Neural progenitor cell (in vitro differentiated cells): ENCODE measurements around the gene SYNM. TPM values are rescaled to one million over a fixed set of nuclear protein-coding genes. Genes with fewer than 3 reads are reported as not detected.

Experiments
- DNase-seq: peaks from one replicate; pipeline ENCODE4 v3.0.0-alpha.2; 2016; ENCODE audit warnings: low spot score
- H2AFZ ChIP-seq: fragments of 200-600 bp; sonication (generic); replicated peaks from 2 replicates; pipeline ENCODE4 v1.6.1; 2016; ENCODE audit warnings: antibody characterized with exemption
- H3F3A ChIP-seq: fragments of 200-600 bp; sonication (generic); 2 replicates; pipeline ENCODE4 v1.6.1; 2016; ENCODE audit warnings: antibody characterized with exemption, low read depth
- H3K27ac ChIP-seq: fragments of 200-600 bp; sonication (generic); 2 replicates; pipeline ENCODE4 v1.5.1; 2016; ENCODE audit warnings: mild to moderate bottlenecking
- H3K27me3 ChIP-seq: fragments of 200-600 bp; sonication (generic); 2 replicates; pipeline ENCODE4 v1.6.1; 2016; ENCODE audit warnings: mild to moderate bottlenecking, moderate library complexity
- H3K36me3 ChIP-seq: fragments of 200-600 bp; sonication (generic); 2 replicates; pipeline ENCODE4 v1.5.1; 2016
- H3K4me1 ChIP-seq: fragments of 200-600 bp; sonication (generic); 2 replicates; pipeline ENCODE4 v1.6.1; 2016; ENCODE audit warnings: mixed run types
- H3K4me2 ChIP-seq: fragments of 200-600 bp; sonication (generic); 2 replicates; pipeline ENCODE4 v1.6.1; 2016
- H3K4me3 ChIP-seq: fragments of 200-600 bp; sonication (generic); 2 replicates; pipeline ENCODE4 v1.5.1; 2016
- H3K79me2 ChIP-seq: fragments of 200-600 bp; sonication (generic); 2 replicates; pipeline ENCODE4 v1.6.1; 2016; ENCODE audit warnings: low read depth
- H3K9ac ChIP-seq: fragments of 200-600 bp; sonication (generic); 2 replicates; pipeline ENCODE4 v1.6.1; 2016
- H3K9me3 ChIP-seq: fragments of 200-600 bp; sonication (generic); 2 replicates; pipeline ENCODE4 v1.5.1; 2016; ENCODE audit warnings: low read depth
- H4K20me1 ChIP-seq: fragments of 200-600 bp; sonication (generic); 2 replicates; pipeline ENCODE4 v1.6.1; 2016; ENCODE audit warnings: low read depth
- H3K27ac Mint-ChIP-seq: 3 replicates; pipeline ENCODE4 v1.8.0; 2021; ENCODE audit warnings: mixed read lengths
- H3K27me3 Mint-ChIP-seq: 2 replicates; pipeline ENCODE4 v1.8.0; 2022; ENCODE audit warnings: low read depth, mild to moderate bottlenecking, inconsistent platforms, moderate library complexity, mixed read lengths; ENCODE audit not compliant: insufficient read depth
- H3K36me3 Mint-ChIP-seq: 3 replicates; pipeline ENCODE4 v1.8.0; 2021; ENCODE audit warnings: mixed read lengths
- H3K4me1 Mint-ChIP-seq: 3 replicates; pipeline ENCODE4 v1.8.0; 2021; ENCODE audit warnings: mixed read lengths
- H3K4me3 Mint-ChIP-seq: 3 replicates; pipeline ENCODE4 v1.8.0; 2021; ENCODE audit warnings: mild to moderate bottlenecking, moderate library complexity, mixed read lengths
- H3K9me3 Mint-ChIP-seq: 3 replicates; pipeline ENCODE4 v1.8.0; 2020; ENCODE audit warnings: mixed read lengths
- EZH2 ChIP-seq: fragments of 200-600 bp; sonication (generic); IDR thresholded peaks from 2 replicates; pipeline ENCODE4 v1.6.1; 2017; ENCODE audit warnings: antibody characterized with exemption, mild to moderate bottlenecking, moderate library complexity
- EZH2phosphoT487 ChIP-seq: fragments of 200-600 bp; sonication (generic); IDR thresholded peaks from 2 replicates; pipeline ENCODE4 v1.6.1; 2017; ENCODE audit warnings: antibody characterized with exemption
- total RNA-seq: library from RNA; depleted of rRNA; stranded (reverse); fragments of >200 nt; gene quantifications from 2 replicates; pipeline ENCODE4 v1.2.3, GENCODE V29; 2015; ENCODE audit warnings: low replicate concordance
- TF ChIP-seq, protein P1 (sequence below): fragments of 200-600 bp; sonication (generic); IDR thresholded peaks from 2 replicates; pipeline ENCODE4 v1.5.1; 2017; ENCODE audit warnings: antibody characterized with exemption, mild to moderate bottlenecking

The SYNM gene
- total RNA-seq, 1 donor from 2014 or later: 0.97 TPM

DNA sequence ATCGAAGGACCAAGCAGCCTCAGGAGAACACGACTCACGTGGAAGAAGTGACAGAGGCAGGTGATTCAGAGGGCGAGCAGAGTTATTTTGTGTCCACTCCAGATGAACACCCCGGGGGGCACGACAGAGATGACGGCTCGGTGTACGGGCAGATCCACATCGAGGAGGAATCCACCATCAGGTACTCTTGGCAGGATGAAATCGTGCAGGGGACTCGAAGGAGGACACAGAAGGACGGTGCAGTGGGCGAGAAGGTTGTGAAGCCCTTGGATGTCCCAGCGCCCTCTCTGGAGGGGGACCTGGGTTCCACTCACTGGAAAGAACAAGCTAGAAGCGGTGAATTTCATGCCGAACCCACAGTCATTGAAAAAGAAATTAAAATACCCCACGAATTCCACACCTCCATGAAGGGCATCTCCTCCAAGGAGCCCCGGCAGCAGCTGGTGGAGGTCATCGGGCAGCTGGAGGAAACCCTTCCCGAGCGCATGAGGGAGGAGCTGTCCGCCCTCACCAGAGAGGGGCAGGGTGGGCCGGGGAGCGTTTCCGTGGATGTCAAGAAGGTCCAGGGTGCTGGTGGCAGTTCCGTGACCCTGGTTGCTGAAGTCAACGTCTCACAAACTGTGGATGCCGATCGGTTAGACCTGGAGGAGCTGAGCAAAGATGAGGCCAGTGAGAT, 26.0 kb downstream of the SYNM start:
- H3K36me3 Mint-ChIP-seq: peaks cover 34% of the 10 kb centered on the region
- no peaks in the 10 kb centered on the region for H3K27me3 Mint-ChIP-seq

GRCh38 chr15:99131441-99132023, 26.7 kb downstream of the SYNM start:
- TF ChIP-seq, protein P1, sequence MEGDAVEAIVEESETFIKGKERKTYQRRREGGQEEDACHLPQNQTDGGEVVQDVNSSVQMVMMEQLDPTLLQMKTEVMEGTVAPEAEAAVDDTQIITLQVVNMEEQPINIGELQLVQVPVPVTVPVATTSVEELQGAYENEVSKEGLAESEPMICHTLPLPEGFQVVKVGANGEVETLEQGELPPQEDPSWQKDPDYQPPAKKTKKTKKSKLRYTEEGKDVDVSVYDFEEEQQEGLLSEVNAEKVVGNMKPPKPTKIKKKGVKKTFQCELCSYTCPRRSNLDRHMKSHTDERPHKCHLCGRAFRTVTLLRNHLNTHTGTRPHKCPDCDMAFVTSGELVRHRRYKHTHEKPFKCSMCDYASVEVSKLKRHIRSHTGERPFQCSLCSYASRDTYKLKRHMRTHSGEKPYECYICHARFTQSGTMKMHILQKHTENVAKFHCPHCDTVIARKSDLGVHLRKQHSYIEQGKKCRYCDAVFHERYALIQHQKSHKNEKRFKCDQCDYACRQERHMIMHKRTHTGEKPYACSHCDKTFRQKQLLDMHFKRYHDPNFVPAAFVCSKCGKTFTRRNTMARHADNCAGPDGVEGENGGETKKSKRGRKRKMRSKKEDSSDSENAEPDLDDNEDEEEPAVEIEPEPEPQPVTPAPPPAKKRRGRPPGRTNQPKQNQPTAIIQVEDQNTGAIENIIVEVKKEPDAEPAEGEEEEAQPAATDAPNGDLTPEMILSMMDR: no peak
- TF ChIP-seq EZH2 (no peak), EZH2phosphoT487 (no peak)
- H3K36me3 ChIP-seq: no peaks in the 10 kb centered on the region
- no peaks in the 10 kb centered on the region for H3K27me3 ChIP-seq
- H3K9me3 ChIP-seq: no peaks in the 10 kb centered on the region
- no peak overlapping the region for H3K9ac ChIP-seq
- H3K27ac Mint-ChIP-seq: no peak overlapping the region
- no peaks in the 10 kb centered on the region for H3K27me3 Mint-ChIP-seq
- no peak overlapping the region for H3K27ac ChIP-seq
- peaks cover 35% of the 10 kb centered on the region for H3K36me3 Mint-ChIP-seq
- no peaks in the 10 kb centered on the region for H3K9me3 Mint-ChIP-seq
- H2AFZ ChIP-seq: no peak overlapping the region
- no peak overlapping the region for H3K4me3 Mint-ChIP-seq
- H3K4me3 ChIP-seq: no peak overlapping the region
- no peaks in the 10 kb centered on the region for H4K20me1 ChIP-seq
- no peaks in the 10 kb centered on the region for H3K79me2 ChIP-seq
- H3K4me1 Mint-ChIP-seq: peaks cover 12% of the 10 kb centered on the region
- H3K4me1 ChIP-seq: no peaks in the 10 kb centered on the region
- DNase-seq: no peak
- no peaks in the 10 kb centered on the region for H3F3A ChIP-seq
- H3K4me2 ChIP-seq: no peak overlapping the region

More for the DNA sequence above, 26.0 kb downstream of the SYNM start:
- TF ChIP-seq EZH2phosphoT487: no peak
- no peak for TF ChIP-seq EZH2
- no peak overlapping the region for H3K4me2 ChIP-seq
- H3K9me3 ChIP-seq: no peaks in the 10 kb centered on the region
- no peak overlapping the region for H3K4me3 ChIP-seq
- Mint-ChIP-seq H3K27ac (no peak overlapping the region), H3K9me3 (no peaks in the 10 kb centered on the region), H3K4me3 (no peak overlapping the region), H3K4me1 (peaks cover 18% of the 10 kb centered on the region)
- no peaks in the 10 kb centered on the region for H4K20me1 ChIP-seq
- H3K4me1 ChIP-seq: no peaks in the 10 kb centered on the region
- no peak overlapping the region for H3K27ac ChIP-seq
- no peaks in the 10 kb centered on the region for H3K36me3 ChIP-seq
- H3K79me2 ChIP-seq: no peaks in the 10 kb centered on the region
- no peak for DNase-seq
- H3F3A ChIP-seq: no peaks in the 10 kb centered on the region
- H3K27me3 ChIP-seq: no peaks in the 10 kb centered on the region
- H3K9ac ChIP-seq: no peak overlapping the region
- no peak overlapping the region for H2AFZ ChIP-seq

DNA sequence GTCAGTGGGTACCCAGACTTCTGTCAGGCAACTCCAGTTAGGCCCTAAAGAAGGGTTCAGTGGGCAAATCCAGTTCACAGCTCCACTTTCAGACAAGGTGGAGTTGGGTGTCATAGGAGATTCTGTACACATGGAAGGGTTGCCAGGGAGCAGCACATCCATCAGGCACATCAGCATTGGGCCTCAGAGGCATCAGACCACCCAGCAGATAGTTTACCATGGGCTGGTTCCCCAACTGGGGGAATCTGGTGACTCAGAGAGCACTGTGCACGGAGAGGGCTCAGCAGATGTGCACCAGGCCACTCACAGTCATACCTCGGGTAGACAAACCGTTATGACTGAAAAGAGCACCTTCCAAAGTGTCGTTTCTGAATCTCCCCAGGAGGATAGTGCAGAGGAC, 27.2 kb downstream of the SYNM start:
- Histone ChIP-seq H3K36me3 (no peaks in the 10 kb centered on the region), H3K27ac (no peak overlapping the region), H3K79me2 (no peaks in the 10 kb centered on the region), H3K27me3 (no peaks in the 10 kb centered on the region), H4K20me1 (no peaks in the 10 kb centered on the region), H3K4me3 (no peak overlapping the region), H3K9me3 (no peaks in the 10 kb centered on the region), H3K4me1 (no peaks in the 10 kb centered on the region), H2AFZ (no peak overlapping the region), H3K4me2 (no peak overlapping the region), H3F3A (no peaks in the 10 kb centered on the region), H3K9ac (no peak overlapping the region)
- no peak overlapping the region for H3K27ac Mint-ChIP-seq
- no peak overlapping the region for H3K4me3 Mint-ChIP-seq
- no peaks in the 10 kb centered on the region for H3K27me3 Mint-ChIP-seq
- H3K9me3 Mint-ChIP-seq: no peaks in the 10 kb centered on the region
- no peak for DNase-seq
- H3K36me3 Mint-ChIP-seq: peaks cover 32% of the 10 kb centered on the region
- H3K4me1 Mint-ChIP-seq: peaks cover 10% of the 10 kb centered on the region
- TF ChIP-seq EZH2: no peak
- TF ChIP-seq, protein P1: no peak
- no peak for TF ChIP-seq EZH2phosphoT487
